ENCODE data around the gene STIM2.
A peak's percentile ranks its signal among the peaks of the same experiment; 100 is the strongest.
"Not testable (repeated sequence)": the region's sequence is repeated elsewhere in the genome, so short reads cannot be mapped to it uniquely, and the experiment has no call there.

The STIM2 gene

GRCh38 chr4:26821031-26821430 lies 39.6 kb upstream of the STIM2 start:
- no peak for TF ChIP-seq Cebpa-rat (IDR thresholded peaks at IDR 0.05)
- Histone ChIP-seq H3K4me2 (no peak overlapping the region), H3K4me1 (peaks cover 88% of the 10 kb centered on the region), H3K36me3 (no peaks in the 10 kb centered on the region; the same call in 1 of the 2 replicates), H3K9ac (no peak overlapping the region), H3K4me3 (no peak overlapping the region), H4K20me1 (no peaks in the 10 kb centered on the region), H3K27me3 (no peaks in the 10 kb centered on the region), H3K27ac (no peak overlapping the region; the same call in 1 of the 2 replicates), H3K9me3 (peaks cover 37% of the 10 kb centered on the region)

- H3K4me2 ChIP-seq: peak overlapping the region; percentile 80
- H4K20me1 ChIP-seq: no peaks in the 10 kb centered on the region
- H3K9me3 ChIP-seq: peaks cover 37% of the 10 kb centered on the region
- H3K27ac ChIP-seq: peak overlapping the region; percentile 73
- H3K4me3 ChIP-seq: peak overlapping the region; percentile 39
- no peaks in the 10 kb centered on the region; the same call in 1 of the 2 replicates for H3K36me3 ChIP-seq
- TF ChIP-seq Cebpa-rat (IDR thresholded peaks at IDR 0.05): no peak
- peak overlapping the region; percentile 59; the same call in 1 of the 2 replicates for H3K9ac ChIP-seq
- peaks cover 88% of the 10 kb centered on the region for H3K4me1 ChIP-seq
- H3K27me3 ChIP-seq: no peaks in the 10 kb centered on the region
These were observed 38.8 kb upstream of the STIM2 start for GRCh38 chr4:26821677-26822503.

GRCh38 chr4:26822546-26822945 lies 38.1 kb upstream of the STIM2 start:
- peaks cover 88% of the 10 kb centered on the region for H3K4me1 ChIP-seq
- H4K20me1 ChIP-seq: no peaks in the 10 kb centered on the region
- H3K27me3 ChIP-seq: no peaks in the 10 kb centered on the region
- peak overlapping the region; percentile 80 for H3K4me2 ChIP-seq
- H3K9me3 ChIP-seq: peaks cover 37% of the 10 kb centered on the region
- no peak for TF ChIP-seq Cebpa-rat (IDR thresholded peaks at IDR 0.05)
- peak overlapping the region; percentile 73 for H3K27ac ChIP-seq
- H3K9ac ChIP-seq: 0 out of 2 replicates have a peak overlapping the region, but pooled peaks have one; percentile 59
- H3K36me3 ChIP-seq: no peaks in the 10 kb centered on the region; the same call in 1 of the 2 replicates
- peak overlapping the region; percentile 39 for H3K4me3 ChIP-seq

- not testable (repeated sequence) for H3K36me3 ChIP-seq, H3K27me3 ChIP-seq, H4K20me1 ChIP-seq, H3K9ac ChIP-seq
- Histone ChIP-seq H3K27ac (peak overlapping the region; percentile 73), H3K9me3 (peaks cover 37% of the 10 kb centered on the region), H3K4me1 (peaks cover 88% of the 10 kb centered on the region), H3K4me3 (peak overlapping the region; percentile 39), H3K4me2 (peak overlapping the region; percentile 80)
These were observed 37.7 kb upstream of the STIM2 start for GRCh38 chr4:26822974-26823373.

GRCh38 chr4:26823583-26823982 lies 37.1 kb upstream of the STIM2 start:
- Histone ChIP-seq H3K4me1 (peaks cover 88% of the 10 kb centered on the region), H3K4me3 (peak overlapping the region; percentile 39), H3K27ac (peak overlapping the region; percentile 73), H3K9me3 (peaks cover 37% of the 10 kb centered on the region), H3K4me2 (0 out of 2 replicates have a peak overlapping the region, but pooled peaks have one; percentile 3), H3K27me3 (no peaks in the 10 kb centered on the region), H4K20me1 (no peaks in the 10 kb centered on the region), H3K9ac (no peak overlapping the region), H3K36me3 (no peaks in the 10 kb centered on the region; the same call in 1 of the 2 replicates)
- TF ChIP-seq Cebpa-rat (IDR thresholded peaks at IDR 0.05): no peak

GRCh38 chr4:26824667-26825066 lies 36.0 kb upstream of the STIM2 start:
- H3K9me3 ChIP-seq: peaks cover 37% of the 10 kb centered on the region
- no peaks in the 10 kb centered on the region for H3K27me3 ChIP-seq
- H3K27ac ChIP-seq: peak overlapping the region; percentile 94; the same call in 1 of the 2 replicates
- H3K9ac ChIP-seq: no peak overlapping the region
- no peak for TF ChIP-seq Cebpa-rat (IDR thresholded peaks at IDR 0.05)
- H3K4me3 ChIP-seq: no peak overlapping the region
- H3K4me2 ChIP-seq: peak overlapping the region; percentile 72; the same call in 1 of the 2 replicates
- no peaks in the 10 kb centered on the region for H4K20me1 ChIP-seq
- H3K4me1 ChIP-seq: peaks cover 88% of the 10 kb centered on the region
- H3K36me3 ChIP-seq: no peaks in the 10 kb centered on the region; the same call in 1 of the 2 replicates

- H3K36me3 ChIP-seq: no peaks in the 10 kb centered on the region; the same call in 1 of the 2 replicates
- H3K4me3 ChIP-seq: peak overlapping the region; percentile 38
- H3K4me2 ChIP-seq: peak overlapping the region; percentile 72
- peaks cover 97% of the 10 kb centered on the region for H3K4me1 ChIP-seq
- peak overlapping the region; percentile 94 for H3K27ac ChIP-seq
- H3K9me3 ChIP-seq: peaks cover 26% of the 10 kb centered on the region
- no peaks in the 10 kb centered on the region for H3K27me3 ChIP-seq
- peak; percentile 51; the same call in 1 of the 2 replicates for TF ChIP-seq Cebpa-rat (IDR thresholded peaks at IDR 0.05)
- peak overlapping the region; percentile 74 for H3K9ac ChIP-seq
- no peaks in the 10 kb centered on the region for H4K20me1 ChIP-seq
These were observed 33.9 kb upstream of the STIM2 start for GRCh38 chr4:26826721-26827120.

GRCh38 chr4:26827336-26827735 lies 33.3 kb upstream of the STIM2 start:
- H3K9ac ChIP-seq: peak overlapping the region; percentile 74

GRCh38 chr4:26827798-26828197 lies 32.8 kb upstream of the STIM2 start:
- Histone ChIP-seq H3K36me3 (no peaks in the 10 kb centered on the region; the same call in 1 of the 2 replicates), H3K4me2 (peak overlapping the region; percentile 72), H3K9me3 (peaks cover 28% of the 10 kb centered on the region), H4K20me1 (no peaks in the 10 kb centered on the region), H3K4me1 (peaks cover 97% of the 10 kb centered on the region), H3K27me3 (no peaks in the 10 kb centered on the region), H3K27ac (peak overlapping the region; percentile 94), H3K4me3 (no peak overlapping the region), H3K9ac (peak overlapping the region; percentile 74; the same call in 1 of the 2 replicates)
- no peak for TF ChIP-seq Cebpa-rat (IDR thresholded peaks at IDR 0.05)

More at GRCh38 chr4:26827336-26827735, 33.3 kb upstream of the STIM2 start:
- not testable (repeated sequence) for H3K36me3 ChIP-seq, H4K20me1 ChIP-seq, H3K27me3 ChIP-seq
- peak overlapping the region; percentile 72 for H3K4me2 ChIP-seq
- H3K27ac ChIP-seq: peak overlapping the region; percentile 94
- peaks cover 97% of the 10 kb centered on the region for H3K4me1 ChIP-seq
- peaks cover 26% of the 10 kb centered on the region for H3K9me3 ChIP-seq
- H3K4me3 ChIP-seq: peak overlapping the region; percentile 23; the same call in 1 of the 2 replicates

GRCh38 chr4:26829018-26829417 lies 31.6 kb upstream of the STIM2 start:
- peak overlapping the region; percentile 94 for H3K27ac ChIP-seq
- H3K4me3 ChIP-seq: no peak overlapping the region
- no peak overlapping the region for H3K9ac ChIP-seq
- peak overlapping the region; percentile 72; the same call in 1 of the 2 replicates for H3K4me2 ChIP-seq
- no peak for TF ChIP-seq Cebpa-rat (IDR thresholded peaks at IDR 0.05)
- peaks cover 90% of the 10 kb centered on the region for H3K4me1 ChIP-seq
- H3K36me3 ChIP-seq: no peaks in the 10 kb centered on the region; the same call in 1 of the 2 replicates
- H4K20me1 ChIP-seq: no peaks in the 10 kb centered on the region
- H3K9me3 ChIP-seq: peaks cover 27% of the 10 kb centered on the region
- H3K27me3 ChIP-seq: no peaks in the 10 kb centered on the region
